Thymus (tissue), 11 donors: ENCODE data around the gene UBA5. TPM values are rescaled to one million over a fixed set of nuclear protein-coding genes. Genes with fewer than 3 reads are reported as not detected.

Source experiments
- DNase-seq, 9 donors: peaks; one replicate each; pipeline ENCODE4 v3.0.0-alpha.2; 2013; ENCODE audit warnings: low spot score in 9 of 9, low read depth in 6 of 9, missing footprints in 1 of 9
- H3K27ac ChIP-seq, 2 donors: one replicate each; pipeline ENCODE4 v1.5.1; 2013; ENCODE audit warnings: control low read depth in 1 of 2, low read depth in 1 of 2, low read length in 1 of 2, mild to moderate bottlenecking in 1 of 2, moderate library complexity in 1 of 2
- H3K27me3 ChIP-seq, 2 donors: one replicate each; pipeline ENCODE4 v1.5.1; 2013; ENCODE audit warnings: low read length in 1 of 2; ENCODE audit not compliant: control insufficient read depth in 2 of 2, insufficient read depth in 1 of 2
- H3K36me3 ChIP-seq, 2 donors: one replicate each; pipeline ENCODE4 v1.5.1; 2013; ENCODE audit warnings: low read length in 1 of 2, mild to moderate bottlenecking in 1 of 2, moderate library complexity in 1 of 2; ENCODE audit not compliant: control insufficient read depth in 2 of 2, insufficient read depth in 2 of 2
- H3K4me1 ChIP-seq, 2 donors: one replicate each; pipeline ENCODE4 v1.5.1; 2013; ENCODE audit warnings: low read length in 2 of 2; ENCODE audit not compliant: control insufficient read depth in 2 of 2, insufficient read depth in 2 of 2
- H3K4me3 ChIP-seq, 2 donors: one replicate each; pipeline ENCODE4 v1.5.1; 2013; ENCODE audit warnings: low read length in 2 of 2, control low read depth in 1 of 2, mild to moderate bottlenecking in 1 of 2
- H3K9me3 ChIP-seq, 2 donors: one replicate each; pipeline ENCODE4 v1.5.1; 2013; ENCODE audit warnings: low read length in 1 of 2, mild to moderate bottlenecking in 1 of 2; ENCODE audit not compliant: control insufficient read depth in 2 of 2, insufficient read depth in 1 of 2
- WGBS: extraction: QIAGEN DNeasy Blood & Tissue Kit; methylation state at CpG from one replicate; pipeline ENCODE4 v1.1.7; 2013; 5-methylcytosine and 5-hydroxymethylcytosine counted together
- polyA plus RNA-seq: library from polyadenylated mRNA; stranded (reverse); fragments of 200-250 nt; gene quantifications from one replicate; pipeline ENCODE4 v1.2.3, GENCODE V29; 2013
- total RNA-seq: library from RNA; stranded (reverse); fragments of 120-200 nt; gene quantifications from one replicate; pipeline ENCODE4 v1.2.4, GENCODE V29; 2013
- donor health status: healthy.

UBA5 gene
- total and polyA plus RNA-seq, 2 donors, result 33.9 to 42.6 TPM

DNA sequence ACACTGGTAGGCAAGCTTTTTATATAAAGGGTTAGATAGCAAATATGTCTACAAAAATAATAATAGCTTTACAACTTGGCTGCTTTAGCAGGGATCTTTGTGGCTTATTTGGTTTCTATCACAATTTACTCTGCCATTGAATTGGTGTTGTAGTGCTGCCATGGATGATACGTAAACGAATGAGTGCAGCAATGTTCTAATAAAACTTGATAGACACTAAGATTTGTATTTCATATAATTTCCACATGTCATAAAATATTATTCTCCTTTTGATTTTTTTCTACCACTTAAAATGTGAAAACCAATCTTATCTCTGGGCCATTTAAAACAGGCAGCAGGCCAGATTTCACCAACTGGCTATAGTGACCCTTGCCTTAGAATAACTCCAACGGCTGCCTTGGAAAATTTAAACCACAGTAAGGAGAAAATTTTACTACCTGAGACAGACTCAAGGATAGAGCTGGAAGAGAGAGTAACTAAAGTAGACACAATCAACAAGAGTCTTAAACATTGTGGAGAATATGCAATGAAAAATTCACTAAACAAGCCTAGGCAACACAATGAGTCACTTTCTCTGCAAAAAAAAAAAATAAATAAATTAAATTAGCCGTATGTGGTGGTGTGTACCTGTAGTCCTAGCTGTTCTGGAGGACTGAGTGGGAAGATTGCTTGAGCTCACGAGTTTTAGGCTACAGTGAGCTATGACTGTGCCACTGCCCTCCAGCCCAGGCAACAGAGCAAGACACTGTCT lies 54.0 kb downstream of the UBA5 start:
- Histone ChIP-seq H3K27me3 (no peaks in the 10 kb centered on the region), H3K27ac (no peak overlapping the region), H3K9me3 (no peaks in the 10 kb centered on the region), H3K36me3 (peaks cover 13 to 25% of the 10 kb centered on the region in 2 donors), H3K4me3 (no peak overlapping the region), H3K4me1 (no peaks in the 10 kb centered on the region)
- no peak for DNase-seq
- 97% methylated on average over 5 of the region's 5 CpGs for WGBS

DNA sequence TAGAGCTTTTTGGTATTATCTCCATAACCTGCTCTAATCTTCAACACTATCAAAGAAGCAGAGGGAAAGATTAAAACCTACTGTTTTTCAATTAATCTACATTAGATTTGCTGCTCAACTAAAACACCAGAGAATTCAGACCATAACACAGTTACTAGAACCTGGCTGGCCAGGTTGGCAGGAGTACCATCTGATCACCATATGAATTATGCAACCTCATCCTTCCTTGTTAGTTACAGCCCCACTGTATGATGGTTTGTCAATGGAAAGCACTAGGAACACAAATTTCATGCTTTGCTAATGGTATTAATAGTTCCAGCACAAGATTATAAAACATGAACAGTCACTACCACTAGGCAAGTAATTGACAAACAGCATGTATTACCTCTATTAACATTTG lies 56.2 kb downstream of the UBA5 start:
- no peak overlapping the region for H3K27ac ChIP-seq
- H3K9me3 ChIP-seq, result no peaks in the 10 kb centered on the region
- no peak for DNase-seq
- H3K36me3 ChIP-seq, result peaks cover 3 to 13% of the 10 kb centered on the region in 2 donors
- no peaks in the 10 kb centered on the region for H3K27me3 ChIP-seq
- H3K4me1 ChIP-seq, result peaks cover 0 to 6% of the 10 kb centered on the region in 2 donors
- no peak overlapping the region for H3K4me3 ChIP-seq

DNA sequence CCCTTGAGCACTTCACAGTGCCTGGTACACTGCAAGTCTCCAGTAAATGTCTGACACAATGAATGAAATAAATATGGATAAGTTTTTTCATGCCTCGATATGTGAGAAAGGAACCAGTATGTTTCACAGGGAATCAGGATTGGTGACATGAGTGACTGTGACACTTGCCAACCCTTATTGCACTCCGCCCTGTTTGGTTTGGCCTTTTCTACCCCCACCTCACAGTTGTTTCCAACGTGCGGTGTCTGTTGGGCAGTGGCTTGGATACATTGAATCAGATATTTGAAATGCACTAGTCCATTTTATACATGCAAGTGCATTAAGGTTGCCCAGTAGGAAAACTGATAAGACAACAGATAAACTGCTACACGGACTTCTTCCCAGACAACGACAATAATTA lies 60.1 kb downstream of the UBA5 start:
- Histone ChIP-seq H3K4me1 (peaks cover 4 to 16% of the 10 kb centered on the region in 2 donors), H3K9me3 (no peaks in the 10 kb centered on the region), H3K36me3 (peaks cover 0 to 13% of the 10 kb centered on the region in 2 donors), H3K27me3 (peaks cover 0 to 5% of the 10 kb centered on the region in 2 donors), H3K4me3 (no peak overlapping the region), H3K27ac (no peak overlapping the region)
- DNase-seq, result no peak
- WGBS, result 96% methylated on average over 6 of the region's 6 CpGs

DNA sequence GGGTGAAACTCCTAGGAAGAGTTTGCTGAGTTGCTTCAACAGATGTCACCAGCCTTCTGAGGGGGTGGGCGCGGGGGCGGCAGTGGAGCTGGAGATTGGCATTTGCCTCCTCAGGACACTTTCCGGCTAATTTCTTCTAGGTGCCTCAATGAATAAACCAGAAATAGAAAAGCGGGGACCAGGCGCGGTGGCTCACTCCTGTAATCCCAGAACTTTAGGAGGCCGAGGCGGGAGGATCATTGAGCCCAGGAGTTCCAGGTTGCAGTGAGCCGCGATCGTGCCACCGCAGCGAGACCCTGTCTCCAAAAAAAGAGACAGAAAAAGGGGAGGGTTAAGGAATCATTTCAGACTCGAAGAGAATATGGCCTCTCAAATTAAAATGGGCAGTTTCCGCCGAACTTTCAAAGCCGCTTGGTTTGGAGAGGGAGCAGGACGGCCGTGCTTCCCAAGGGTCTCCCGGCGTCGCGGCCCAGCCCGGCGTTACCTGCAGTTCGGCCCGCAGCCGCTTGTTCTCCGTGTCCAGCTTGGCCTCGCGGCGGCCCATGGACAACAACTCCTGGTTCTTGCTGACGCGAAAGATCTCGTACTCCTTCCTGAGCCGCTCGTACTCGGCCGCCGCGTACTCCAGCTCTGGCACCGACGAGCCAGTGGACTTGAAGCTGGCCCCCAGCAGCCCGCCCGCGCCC lies 61.5 kb downstream of the UBA5 start:
- H3K27ac ChIP-seq, result peak overlapping the region; percentile 66 to 89
- peaks cover 0 to 7% of the 10 kb centered on the region in 2 donors for H3K36me3 ChIP-seq
- H3K27me3 ChIP-seq, result peaks cover 0 to 5% of the 10 kb centered on the region in 2 donors
- DNase-seq, result peak in 3 of 9 donors; percentile 24 to 42 (median 26)
- H3K9me3 ChIP-seq, result no peaks in the 10 kb centered on the region
- peaks cover 4 to 16% of the 10 kb centered on the region in 2 donors for H3K4me1 ChIP-seq
- WGBS, result 8% methylated on average over 47 of the region's 47 CpGs
- peak overlapping the region; percentile 75 to 85 for H3K4me3 ChIP-seq

DNA sequence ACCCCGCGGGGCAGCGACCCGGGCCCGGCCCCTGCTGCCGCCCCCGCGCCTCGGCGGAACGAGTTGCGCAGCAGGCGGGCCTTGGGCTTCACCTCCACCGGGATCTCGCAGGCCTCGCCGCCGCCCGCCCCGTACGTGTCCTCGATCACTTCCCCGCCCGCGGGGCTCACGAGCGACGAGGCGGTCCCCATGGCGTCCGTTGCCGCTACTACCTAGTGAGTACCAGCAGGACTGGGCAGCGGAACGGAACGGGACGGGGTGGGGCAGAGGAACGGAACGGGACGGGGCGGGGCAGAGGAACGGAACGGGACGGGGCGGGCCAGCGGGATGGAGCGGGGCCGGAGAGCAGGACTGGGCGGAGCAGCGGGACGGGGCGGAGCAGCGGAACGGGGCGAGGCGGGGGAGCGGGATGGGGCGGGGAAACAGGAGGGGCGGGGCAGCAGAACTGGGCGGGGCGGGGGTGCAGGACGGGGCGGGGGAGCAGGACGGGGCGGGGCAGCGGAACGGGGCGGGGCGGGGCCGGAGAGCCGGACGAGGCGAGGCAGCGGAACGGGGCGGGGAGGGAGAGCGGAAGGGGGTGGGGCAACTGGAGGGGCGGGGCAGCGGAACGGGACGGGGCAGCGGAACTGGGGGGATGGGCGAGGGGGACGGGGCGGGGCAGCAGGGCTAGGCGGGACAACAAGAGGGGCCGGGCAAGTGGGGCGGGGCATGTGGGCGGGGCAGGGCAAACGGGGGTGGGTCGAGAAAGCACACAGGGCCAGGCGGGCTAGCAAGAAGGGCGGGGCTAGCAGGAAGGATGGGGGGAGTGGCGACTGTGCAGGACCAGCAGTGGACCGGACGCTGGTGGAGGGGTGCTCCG lies 62.3 kb downstream of the UBA5 start, which contains the start of gene NPHP3:
NPHP3 (minus strand) TSS at position 245 of the 859 bp plus-strand sequence; CDS start at position 191, 54 bp downstream.
- H3K4me3 ChIP-seq, result peak within 1 kb of the TSS; percentile 75 to 85
- H3K27me3 ChIP-seq, result peaks cover 0 to 5% of the 10 kb centered on the region in 2 donors
- H3K36me3 ChIP-seq, result peaks cover 0 to 5% of the 10 kb centered on the region in 2 donors
- DNase-seq, result peak; percentile 68 to 93 (median 87)
- peaks cover 4 to 16% of the 10 kb centered on the region in 2 donors for H3K4me1 ChIP-seq
- no peaks in the 10 kb centered on the region for H3K9me3 ChIP-seq
- WGBS, result 2% methylated on average over 90 of the region's 96 CpGs
- peak within 1 kb of the TSS; percentile 74 to 89 for H3K27ac ChIP-seq

DNA sequence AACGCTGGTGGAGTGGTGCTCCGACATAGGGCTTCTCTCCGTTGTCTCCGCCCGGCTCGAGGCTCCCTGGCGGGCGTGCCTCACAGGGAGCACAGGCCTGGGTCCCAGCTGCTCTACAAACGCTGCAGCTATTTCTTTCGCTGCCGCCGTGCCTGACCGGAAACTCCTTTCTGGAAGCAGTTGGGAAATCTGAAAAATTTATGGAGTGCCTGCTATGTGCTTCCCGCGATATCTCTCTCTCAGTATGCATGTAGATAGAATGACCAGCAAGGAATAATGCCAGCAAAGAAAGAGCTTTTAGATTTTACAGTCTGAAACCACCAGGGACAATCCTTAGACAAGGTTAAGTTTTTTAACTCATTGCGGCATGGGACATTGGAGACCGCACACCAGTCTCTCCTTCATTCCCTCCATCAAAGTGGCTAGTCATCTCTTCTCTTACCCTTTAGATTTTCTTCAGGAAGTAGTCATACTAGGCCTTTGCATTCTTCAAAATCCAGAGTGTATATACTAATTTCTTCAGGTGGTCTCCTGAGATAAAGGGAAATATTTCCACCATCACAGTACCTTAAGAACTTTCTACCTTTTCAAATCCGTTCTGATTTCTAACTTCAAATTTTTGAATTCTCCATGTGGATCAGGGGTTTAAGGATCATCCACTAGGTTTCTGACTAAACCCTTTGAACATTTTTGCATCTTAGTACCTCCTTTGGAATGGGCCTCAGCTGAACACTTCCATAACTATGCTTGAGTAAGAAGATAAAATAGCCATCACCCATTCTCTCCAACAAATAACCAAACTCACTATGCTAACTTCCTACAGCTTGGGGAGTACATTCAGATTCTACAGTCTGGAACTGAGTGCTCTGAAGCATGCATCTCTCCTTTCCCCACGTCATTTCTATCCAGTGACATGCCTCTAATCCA lies 63.2 kb downstream of the UBA5 start:
- H3K4me3 ChIP-seq, result peak overlapping the region; percentile 67 to 81
- H3K27ac ChIP-seq, result peak overlapping the region; percentile 38 to 74
- H3K36me3 ChIP-seq, result peaks cover 0 to 5% of the 10 kb centered on the region in 2 donors
- peaks cover 0 to 5% of the 10 kb centered on the region in 2 donors for H3K27me3 ChIP-seq
- no peaks in the 10 kb centered on the region for H3K9me3 ChIP-seq
- H3K4me1 ChIP-seq, result peaks cover 4 to 16% of the 10 kb centered on the region in 2 donors
- no peak for DNase-seq
- WGBS, result 12% methylated on average over 19 of the region's 19 CpGs

DNA sequence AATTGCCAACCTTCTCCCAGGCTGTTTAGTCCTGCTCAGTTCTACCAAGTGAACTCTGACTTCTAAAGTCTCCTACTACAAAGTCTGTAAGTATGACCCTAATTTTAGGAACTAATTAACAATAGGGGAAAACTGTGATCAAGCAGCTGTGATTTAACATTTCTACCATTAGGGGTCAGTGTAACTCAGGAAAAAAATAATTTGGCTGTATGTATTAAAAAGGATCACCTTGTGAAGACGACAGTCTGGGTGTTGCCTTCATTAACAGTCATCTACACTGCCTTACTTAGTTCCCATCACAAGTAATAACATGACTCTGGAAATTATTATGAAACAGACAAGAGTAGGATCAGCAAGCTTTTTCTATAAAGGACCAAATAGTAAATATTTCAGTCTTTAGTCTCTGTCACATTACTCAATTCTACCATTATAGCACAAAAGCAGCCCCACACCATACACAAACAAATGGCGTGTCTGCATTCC lies 66.3 kb downstream of the UBA5 start:
- Histone ChIP-seq H3K27ac (no peak overlapping the region), H3K4me1 (peaks cover 4 to 9% of the 10 kb centered on the region in 2 donors), H3K4me3 (no peak overlapping the region), H3K27me3 (peaks cover 0 to 8% of the 10 kb centered on the region in 2 donors), H3K9me3 (no peaks in the 10 kb centered on the region), H3K36me3 (no peaks in the 10 kb centered on the region)
- WGBS, result 41% methylated on average over 2 of the region's 2 CpGs
- DNase-seq, result peak in 6 of 9 donors; percentile 34 to 61 (median 46)
